SK-N-SH (cell line): Measurements from ENCODE around the gene ADK.

Experiments used
- NFIC ChIP-seq: IDR thresholded peaks from 2 replicates; pipeline ENCODE4 v1.4.0; 2012; ENCODE audit warnings: borderline replicate concordance
- RCOR1 ChIP-seq: fragments of 150-350 bp; IDR thresholded peaks from 2 replicates; pipeline ENCODE4 v1.6.1; 2017; ENCODE audit warnings: antibody characterized with exemption, low read length
- SMC3 ChIP-seq: IDR thresholded peaks from 2 replicates; pipeline ENCODE4 v1.6.1; 2012; ENCODE audit warnings: low read depth, low read length, improper control_type of control experiment
- TF ChIP-seq, protein P1 (sequence below): fragments of 200-600 bp; sonication (generic); IDR thresholded peaks from 2 replicates; pipeline ENCODE4 v1.6.1; 2017; ENCODE audit warnings: antibody characterized with exemption, mild to moderate bottlenecking, moderate library complexity

DNA sequence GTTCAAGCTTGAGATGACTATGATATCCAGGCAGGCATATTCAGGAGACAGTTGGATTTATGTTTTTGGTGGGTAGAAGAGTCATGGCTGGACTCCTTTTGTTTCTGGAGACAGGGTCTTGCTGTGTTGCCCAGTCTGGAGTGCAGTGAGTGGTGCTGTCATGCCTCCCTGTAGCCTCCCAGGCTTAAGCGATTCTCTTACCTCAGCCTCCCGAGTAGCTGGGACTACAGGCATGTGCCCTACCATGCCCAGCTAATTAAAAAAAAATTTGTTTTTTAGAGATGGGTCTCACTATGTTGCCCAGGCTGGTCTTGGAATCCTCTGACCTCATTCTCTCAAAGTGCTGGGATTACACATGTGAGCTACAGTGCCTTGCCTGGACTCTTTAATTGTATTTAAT is 62.0 kb downstream of the ADK start:
- TF ChIP-seq, protein P1, sequence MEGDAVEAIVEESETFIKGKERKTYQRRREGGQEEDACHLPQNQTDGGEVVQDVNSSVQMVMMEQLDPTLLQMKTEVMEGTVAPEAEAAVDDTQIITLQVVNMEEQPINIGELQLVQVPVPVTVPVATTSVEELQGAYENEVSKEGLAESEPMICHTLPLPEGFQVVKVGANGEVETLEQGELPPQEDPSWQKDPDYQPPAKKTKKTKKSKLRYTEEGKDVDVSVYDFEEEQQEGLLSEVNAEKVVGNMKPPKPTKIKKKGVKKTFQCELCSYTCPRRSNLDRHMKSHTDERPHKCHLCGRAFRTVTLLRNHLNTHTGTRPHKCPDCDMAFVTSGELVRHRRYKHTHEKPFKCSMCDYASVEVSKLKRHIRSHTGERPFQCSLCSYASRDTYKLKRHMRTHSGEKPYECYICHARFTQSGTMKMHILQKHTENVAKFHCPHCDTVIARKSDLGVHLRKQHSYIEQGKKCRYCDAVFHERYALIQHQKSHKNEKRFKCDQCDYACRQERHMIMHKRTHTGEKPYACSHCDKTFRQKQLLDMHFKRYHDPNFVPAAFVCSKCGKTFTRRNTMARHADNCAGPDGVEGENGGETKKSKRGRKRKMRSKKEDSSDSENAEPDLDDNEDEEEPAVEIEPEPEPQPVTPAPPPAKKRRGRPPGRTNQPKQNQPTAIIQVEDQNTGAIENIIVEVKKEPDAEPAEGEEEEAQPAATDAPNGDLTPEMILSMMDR, result no peak
- TF ChIP-seq SMC3, result no peak
- no peak for TF ChIP-seq NFIC
- no peak for TF ChIP-seq RCOR1
